ENCODE results near the gene CCDC86.
"Not testable (repeated sequence)": the region's sequence is repeated elsewhere in the genome, so short reads cannot be mapped to it uniquely, and the experiment has no call there.

The CCDC86 gene

GRCh38 chr11:60810569-60810968 lies 31.3 kb upstream of the CCDC86 start:
- Histone ChIP-seq H3K27ac (ENCODE audit: low read depth, low read length, severe bottlenecking) (no peak overlapping the region), H3K4me1 (ENCODE audit: control insufficient read depth, insufficient read depth, low read length, poor library complexity, severe bottlenecking) (no peaks in the 10 kb centered on the region), H3K9me3 (ENCODE audit: control insufficient read depth, low read length) (no peaks in the 10 kb centered on the region), H3K4me3 (ENCODE audit: extremely low read depth, insufficient read depth, low read length, poor library complexity, severe bottlenecking) (no peak overlapping the region), H3K36me3 (ENCODE audit: control insufficient read depth, insufficient read depth, low read length) (no peaks in the 10 kb centered on the region)
- WGBS, 2 experiments (ENCODE audit: insufficient coverage in 2 of 2) = 78 to 79% methylated on average over 5 to 7 of the region's 8 CpGs

GRCh38 chr11:60813324-60813723 lies 28.6 kb upstream of the CCDC86 start:
- H3K27ac ChIP-seq (ENCODE audit: low read depth, low read length, severe bottlenecking) = no peak overlapping the region
- H3K4me1 ChIP-seq (ENCODE audit: control insufficient read depth, insufficient read depth, low read length, poor library complexity, severe bottlenecking) = no peaks in the 10 kb centered on the region
- WGBS, 2 experiments (ENCODE audit: insufficient coverage in 2 of 2) = 92 to 100% methylated on average over 1 of the region's 1 CpG
- peaks cover 13% of the 10 kb centered on the region for H3K9me3 ChIP-seq (ENCODE audit: control insufficient read depth, low read length)
- H3K4me3 ChIP-seq (ENCODE audit: extremely low read depth, insufficient read depth, low read length, poor library complexity, severe bottlenecking) = no peak overlapping the region
- H3K36me3 ChIP-seq (ENCODE audit: control insufficient read depth, insufficient read depth, low read length) = no peaks in the 10 kb centered on the region

- Histone ChIP-seq H3K4me1 (ENCODE audit: control insufficient read depth, insufficient read depth, low read length, poor library complexity, severe bottlenecking) (no peaks in the 10 kb centered on the region), H3K36me3 (ENCODE audit: control insufficient read depth, insufficient read depth, low read length) (no peaks in the 10 kb centered on the region), H3K4me3 (ENCODE audit: extremely low read depth, insufficient read depth, low read length, poor library complexity, severe bottlenecking) (no peak overlapping the region), H3K27ac (ENCODE audit: low read depth, low read length, severe bottlenecking) (no peak overlapping the region), H3K9me3 (ENCODE audit: control insufficient read depth, low read length) (peaks cover 13% of the 10 kb centered on the region)
- WGBS, 2 experiments (ENCODE audit: insufficient coverage in 2 of 2) = 65 to 86% methylated on average over 1 to 2 of the region's 2 CpGs
Measured at GRCh38 chr11:60814112-60814511, 27.8 kb upstream of the CCDC86 start.

GRCh38 chr11:60816590-60817157 lies 25.2 kb upstream of the CCDC86 start:
- Histone ChIP-seq H3K9me3 (ENCODE audit: control insufficient read depth, low read length) (peaks cover 13% of the 10 kb centered on the region), H3K4me1 (ENCODE audit: control insufficient read depth, insufficient read depth, low read length, poor library complexity, severe bottlenecking) (no peaks in the 10 kb centered on the region), H3K4me3 (ENCODE audit: extremely low read depth, insufficient read depth, low read length, poor library complexity, severe bottlenecking) (no peak overlapping the region), H3K27ac (ENCODE audit: low read depth, low read length, severe bottlenecking) (no peak overlapping the region), H3K36me3 (ENCODE audit: control insufficient read depth, insufficient read depth, low read length) (no peaks in the 10 kb centered on the region)
- 71 to 100% methylated on average over 1 of the region's 2 CpGs for WGBS, 2 experiments (ENCODE audit: insufficient coverage in 2 of 2)

GRCh38 chr11:60818057-60818456 lies 23.9 kb upstream of the CCDC86 start:
- 68 to 87% methylated on average over 2 to 4 of the region's 4 CpGs for WGBS, 2 experiments (ENCODE audit: insufficient coverage in 2 of 2)

GRCh38 chr11:60821827-60822599 lies 19.9 kb upstream of the CCDC86 start:
- Histone ChIP-seq H3K9me3 (ENCODE audit: control insufficient read depth, low read length) (peaks cover 6% of the 10 kb centered on the region), H3K27ac (ENCODE audit: low read depth, low read length, severe bottlenecking) (no peak overlapping the region), H3K4me3 (ENCODE audit: extremely low read depth, insufficient read depth, low read length, poor library complexity, severe bottlenecking) (no peak overlapping the region), H3K4me1 (ENCODE audit: control insufficient read depth, insufficient read depth, low read length, poor library complexity, severe bottlenecking) (no peaks in the 10 kb centered on the region), H3K36me3 (ENCODE audit: control insufficient read depth, insufficient read depth, low read length) (no peaks in the 10 kb centered on the region)
- 91 to 92% methylated on average over 6 to 9 of the region's 15 CpGs for WGBS, 2 experiments (ENCODE audit: insufficient coverage in 2 of 2)

More at GRCh38 chr11:60818057-60818456, 23.9 kb upstream of the CCDC86 start:
- no peaks in the 10 kb centered on the region for H3K36me3 ChIP-seq (ENCODE audit: control insufficient read depth, insufficient read depth, low read length)
- H3K9me3 ChIP-seq (ENCODE audit: control insufficient read depth, low read length) = peaks cover 13% of the 10 kb centered on the region
- no peak overlapping the region for H3K27ac ChIP-seq (ENCODE audit: low read depth, low read length, severe bottlenecking)
- H3K4me1 ChIP-seq (ENCODE audit: control insufficient read depth, insufficient read depth, low read length, poor library complexity, severe bottlenecking) = no peaks in the 10 kb centered on the region
- no peak overlapping the region for H3K4me3 ChIP-seq (ENCODE audit: extremely low read depth, insufficient read depth, low read length, poor library complexity, severe bottlenecking)

GRCh38 chr11:60823745-60824306 lies 18.1 kb upstream of the CCDC86 start:
- 87 to 89% methylated on average over 5 of the region's 5 CpGs for WGBS, 2 experiments (ENCODE audit: insufficient coverage in 2 of 2)

GRCh38 chr11:60825118-60825517 lies 16.8 kb upstream of the CCDC86 start:
- WGBS, 2 experiments (ENCODE audit: insufficient coverage in 2 of 2) = 90 to 91% methylated on average over 5 of the region's 5 CpGs
- no peak overlapping the region for H3K27ac ChIP-seq (ENCODE audit: low read depth, low read length, severe bottlenecking)
- H3K36me3 ChIP-seq (ENCODE audit: control insufficient read depth, insufficient read depth, low read length) = no peaks in the 10 kb centered on the region

More at GRCh38 chr11:60823745-60824306, 18.1 kb upstream of the CCDC86 start:
- not testable (repeated sequence) for H3K36me3 ChIP-seq (ENCODE audit: control insufficient read depth, insufficient read depth, low read length); H3K9me3 ChIP-seq (ENCODE audit: control insufficient read depth, low read length); H3K4me1 ChIP-seq (ENCODE audit: control insufficient read depth, insufficient read depth, low read length, poor library complexity, severe bottlenecking); H3K4me3 ChIP-seq (ENCODE audit: extremely low read depth, insufficient read depth, low read length, poor library complexity, severe bottlenecking); H3K27ac ChIP-seq (ENCODE audit: low read depth, low read length, severe bottlenecking)

GRCh38 chr11:60825790-60826189 lies 16.1 kb upstream of the CCDC86 start:
- Histone ChIP-seq H3K27ac (ENCODE audit: low read depth, low read length, severe bottlenecking) (no peak overlapping the region), H3K9me3 (ENCODE audit: control insufficient read depth, low read length) (no peaks in the 10 kb centered on the region), H3K4me1 (ENCODE audit: control insufficient read depth, insufficient read depth, low read length, poor library complexity, severe bottlenecking) (no peaks in the 10 kb centered on the region), H3K4me3 (ENCODE audit: extremely low read depth, insufficient read depth, low read length, poor library complexity, severe bottlenecking) (no peak overlapping the region), H3K36me3 (ENCODE audit: control insufficient read depth, insufficient read depth, low read length) (no peaks in the 10 kb centered on the region)
- WGBS, 2 experiments (ENCODE audit: insufficient coverage in 2 of 2) = 81 to 90% methylated on average over 5 to 6 of the region's 6 CpGs

More at GRCh38 chr11:60825118-60825517, 16.8 kb upstream of the CCDC86 start:
- no peaks in the 10 kb centered on the region for H3K9me3 ChIP-seq (ENCODE audit: control insufficient read depth, low read length)
- no peaks in the 10 kb centered on the region for H3K4me1 ChIP-seq (ENCODE audit: control insufficient read depth, insufficient read depth, low read length, poor library complexity, severe bottlenecking)
- H3K4me3 ChIP-seq (ENCODE audit: extremely low read depth, insufficient read depth, low read length, poor library complexity, severe bottlenecking) = no peak overlapping the region

- WGBS, 2 experiments (ENCODE audit: insufficient coverage in 2 of 2) = 48 to 56% methylated on average over 9 of the region's 10 CpGs
- no peak overlapping the region for H3K4me3 ChIP-seq (ENCODE audit: extremely low read depth, insufficient read depth, low read length, poor library complexity, severe bottlenecking)
- no peak overlapping the region for H3K27ac ChIP-seq (ENCODE audit: low read depth, low read length, severe bottlenecking)
- no peaks in the 10 kb centered on the region for H3K36me3 ChIP-seq (ENCODE audit: control insufficient read depth, insufficient read depth, low read length)
- H3K9me3 ChIP-seq (ENCODE audit: control insufficient read depth, low read length) = no peaks in the 10 kb centered on the region
- H3K4me1 ChIP-seq (ENCODE audit: control insufficient read depth, insufficient read depth, low read length, poor library complexity, severe bottlenecking) = peaks cover 1% of the 10 kb centered on the region
Measured at GRCh38 chr11:60830478-60831142, 11.3 kb upstream of the CCDC86 start.
